Activated naive CD4-positive, alpha-beta T cell treated with Interleukin-2 at 50 U/mL for 16 hours (primary cell): ENCODE results near the gene TMIE.

Experiments used
- DNase-seq: peaks from one replicate; pipeline ENCODE4 v3.0.0-alpha.2; 2020

TMIE gene

DNA sequence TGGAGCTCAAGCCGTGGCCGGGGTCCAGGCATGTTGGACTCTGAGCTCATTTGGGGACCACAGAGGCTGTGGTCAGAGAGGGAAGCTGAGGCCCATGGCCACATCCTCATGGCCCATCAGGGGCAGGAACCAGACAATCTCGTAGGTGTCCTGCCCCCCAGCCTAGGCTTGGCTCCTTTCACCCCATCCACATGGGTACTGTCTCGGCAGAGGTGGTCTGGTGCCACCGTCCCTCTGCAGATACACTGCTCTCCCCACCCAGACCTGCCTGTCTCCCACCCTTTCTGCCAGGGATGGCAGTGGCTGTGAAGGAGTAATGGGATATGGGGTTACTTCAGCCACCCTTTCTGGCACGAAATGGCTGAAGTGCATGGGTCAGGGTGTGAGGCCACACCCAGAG, 8.5 kb downstream of the TMIE start:
- DNase-seq = no peak

DNA sequence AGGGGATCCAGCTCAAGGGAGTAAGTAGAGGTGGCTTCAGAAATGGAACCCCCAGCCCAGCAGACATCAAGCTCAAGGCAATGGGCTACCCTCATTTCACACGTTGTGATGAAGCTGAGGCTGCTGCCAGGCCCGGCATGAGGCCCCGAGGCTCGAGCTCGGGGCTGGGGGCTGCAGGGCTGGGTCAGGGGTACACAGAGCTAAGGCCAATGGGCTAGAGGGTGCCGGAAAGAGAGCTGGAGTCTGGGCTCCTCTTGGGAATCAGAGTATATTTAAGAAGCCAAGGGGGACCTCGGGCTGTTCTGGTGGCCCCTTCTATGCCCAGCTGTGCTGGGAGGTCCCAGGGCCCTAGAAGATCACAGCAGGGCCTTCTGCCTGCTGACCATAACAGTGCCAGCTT, 9.0 kb downstream of the TMIE start:
- DNase-seq = no peak

DNA sequence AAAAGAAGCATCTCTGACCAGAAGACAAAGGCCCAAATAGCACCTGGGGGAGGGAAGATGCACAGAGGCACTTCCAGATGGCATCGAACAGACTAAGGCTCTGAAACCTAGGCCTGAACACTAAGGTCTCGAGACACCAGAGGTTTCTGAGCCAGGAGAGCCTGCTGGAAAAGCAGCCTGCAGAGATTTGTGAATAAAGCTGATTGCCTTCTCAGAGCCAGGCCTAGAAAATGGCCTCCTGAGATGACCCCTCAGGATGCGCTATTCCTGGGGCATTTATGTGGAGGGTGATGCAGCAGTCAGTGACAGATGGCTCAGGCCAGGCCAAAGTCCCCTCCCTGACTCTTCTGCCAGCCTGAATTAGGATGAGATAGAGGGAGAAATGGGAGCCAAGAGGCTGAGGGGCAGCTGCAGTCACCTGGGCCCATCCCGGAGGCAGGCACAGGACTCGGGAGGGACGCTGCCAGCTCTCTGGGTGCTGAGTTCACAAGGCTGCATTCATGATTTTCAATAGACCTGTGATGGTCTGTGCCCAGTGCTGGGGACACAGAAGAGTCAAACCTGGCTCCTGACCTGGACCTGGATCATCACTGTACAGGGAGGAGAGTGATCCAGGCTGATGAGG, 9.6 kb downstream of the TMIE start:
- no peak for DNase-seq

DNA sequence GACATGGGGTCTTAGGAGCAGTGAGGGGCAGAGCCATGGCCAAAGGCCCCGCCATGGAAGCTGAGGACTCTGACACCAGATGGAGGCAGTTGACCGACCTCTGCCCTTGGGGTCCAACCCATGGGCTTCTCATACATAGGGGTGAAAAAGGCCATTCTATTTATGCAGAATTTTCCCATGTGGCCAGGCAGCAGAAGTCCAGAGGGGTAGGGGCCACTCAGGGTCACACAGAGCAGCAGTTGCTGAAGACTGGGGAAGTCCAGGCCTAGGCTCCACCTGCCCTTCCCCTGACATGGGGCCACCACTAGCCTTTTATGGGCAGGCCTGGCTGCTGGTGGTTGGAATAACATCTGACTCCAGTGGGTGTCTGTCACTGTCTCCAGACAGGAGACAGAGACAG, 10.1 kb downstream of the TMIE start:
- no peak for DNase-seq

DNA sequence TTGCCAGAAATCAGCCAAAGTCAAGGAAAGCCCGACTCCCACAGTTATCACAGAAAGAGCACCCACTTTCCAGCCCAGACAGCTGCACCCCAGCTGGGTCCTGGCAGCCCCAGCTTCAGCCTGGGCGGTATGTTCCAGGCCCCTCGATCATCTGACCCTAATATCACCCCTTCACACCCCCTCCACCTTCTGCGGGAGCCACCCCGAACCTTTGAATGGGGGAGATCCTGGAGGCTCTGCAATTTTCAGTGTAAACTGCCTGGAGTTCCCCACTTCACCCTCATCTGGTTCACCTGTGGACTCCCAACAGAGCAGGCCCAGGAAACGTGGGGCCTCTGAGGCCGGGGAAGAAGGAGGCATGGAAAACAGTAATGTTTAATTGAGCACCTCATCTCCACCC, 10.6 kb downstream of the TMIE start:
- no peak for DNase-seq

DNA sequence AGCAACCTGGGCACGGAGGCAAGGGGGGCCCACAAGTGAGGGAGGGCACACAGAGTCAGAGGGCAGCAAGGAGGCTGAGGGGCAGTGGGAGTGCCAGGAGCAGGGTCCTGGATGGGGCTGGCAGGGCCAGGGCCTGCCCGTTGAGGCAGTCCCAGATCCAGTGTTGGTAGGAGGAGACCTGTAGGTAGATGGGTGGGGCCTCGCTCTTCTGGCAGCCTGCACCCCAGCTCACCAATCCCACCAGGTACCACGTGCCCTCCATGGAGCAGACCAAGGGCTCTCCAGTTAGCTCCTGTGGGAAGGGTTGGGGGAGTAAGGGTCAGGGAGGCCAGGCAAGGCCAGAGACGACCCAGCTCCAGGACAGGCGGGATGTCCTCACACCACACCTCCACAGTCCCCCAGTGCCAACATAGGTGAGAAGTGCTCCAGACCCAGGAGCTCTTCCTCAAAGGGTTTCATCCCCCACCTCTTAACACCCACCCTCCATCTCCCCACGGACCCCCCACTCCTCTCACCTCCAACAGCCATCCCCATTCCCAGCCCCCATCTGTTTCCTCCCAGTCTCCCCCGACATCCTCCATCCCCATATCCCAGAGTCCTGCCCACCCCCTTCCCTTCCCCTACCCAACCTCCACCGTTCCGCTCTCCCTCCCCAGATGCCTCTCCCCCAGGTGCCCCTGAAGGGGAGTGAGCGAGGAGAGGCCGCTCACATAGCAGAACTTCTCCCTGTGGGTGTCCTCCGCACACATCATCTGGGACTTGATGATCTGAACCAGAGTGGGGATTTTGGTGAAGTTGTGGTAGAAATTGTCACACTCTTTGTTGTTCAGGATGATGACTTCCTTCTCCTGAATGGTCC, 11.2 kb downstream of the TMIE start:
- no peak for DNase-seq

DNA sequence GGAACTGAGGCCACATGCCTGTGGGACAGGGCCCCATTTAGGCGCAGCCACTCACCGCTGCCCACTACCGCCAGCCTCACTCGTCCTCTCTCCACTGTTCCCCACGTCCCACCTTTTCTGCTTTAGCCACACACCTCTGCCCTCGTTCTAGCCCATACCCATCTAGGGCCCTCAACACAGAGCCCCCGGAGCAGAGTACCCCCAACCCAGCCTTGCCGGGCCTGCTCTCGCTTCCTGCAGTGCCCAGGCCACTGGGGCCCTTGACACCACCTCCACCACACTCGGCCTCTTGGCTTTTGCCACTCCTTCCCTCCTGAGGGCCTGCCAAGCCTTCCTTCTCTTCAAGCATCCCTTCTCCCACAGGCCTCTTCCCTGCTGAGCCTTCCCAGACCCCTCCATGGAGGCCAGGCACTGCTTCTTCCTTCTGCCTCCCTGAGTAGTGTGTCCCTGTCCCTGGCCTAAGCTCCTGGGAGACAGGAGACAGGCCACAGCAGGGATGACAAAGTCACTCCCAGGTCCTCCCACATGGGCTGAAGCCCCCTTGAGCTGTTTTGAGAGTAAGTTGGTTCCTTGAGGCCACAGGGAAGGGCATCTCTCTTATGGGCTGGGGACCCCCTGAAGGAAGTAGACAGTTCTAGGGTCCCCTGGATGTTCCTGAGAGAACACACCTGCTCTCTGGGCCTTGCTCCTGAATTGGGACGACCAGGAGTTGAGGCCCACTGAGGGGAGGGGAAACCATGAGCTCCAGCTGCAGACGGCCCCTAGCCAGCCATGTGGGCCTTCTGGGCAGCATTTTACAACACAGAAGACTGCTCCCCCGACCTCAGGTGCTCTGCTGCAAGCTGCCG, 12.1 kb downstream of the TMIE start:
- no peak for DNase-seq

DNA sequence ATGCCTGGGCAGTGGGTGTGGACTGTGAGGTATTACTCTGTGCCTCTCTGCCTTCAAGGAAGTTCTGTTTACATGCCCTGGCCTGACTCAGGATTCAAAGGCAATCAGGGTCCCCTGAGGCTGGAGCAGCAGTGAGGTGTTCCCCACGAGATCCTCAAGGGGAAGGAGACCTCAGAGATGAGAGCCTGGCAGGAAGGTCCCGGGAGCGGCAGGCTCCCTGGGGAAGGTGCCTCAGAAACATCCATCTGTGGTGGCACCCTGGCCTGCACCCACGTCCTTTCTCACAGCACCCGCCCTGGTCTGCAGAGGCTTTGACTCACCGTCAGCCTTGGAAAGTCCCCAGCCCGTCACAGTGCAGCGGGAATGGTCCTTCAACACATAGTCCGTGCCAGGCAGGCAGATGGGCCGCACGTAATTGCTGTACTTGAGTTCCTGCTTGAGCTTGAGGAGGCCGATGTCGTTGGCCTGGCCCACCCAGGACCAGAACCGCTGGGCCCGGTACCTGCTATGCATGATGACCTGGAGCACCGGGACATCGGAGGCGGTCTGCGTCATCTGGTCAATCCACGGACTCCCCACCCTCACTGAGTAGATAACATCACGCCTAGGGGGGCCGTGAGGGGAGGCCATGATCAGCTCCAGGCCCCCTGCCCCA, 12.8 kb downstream of the TMIE start:
- DNase-seq = peak; percentile 28

DNA sequence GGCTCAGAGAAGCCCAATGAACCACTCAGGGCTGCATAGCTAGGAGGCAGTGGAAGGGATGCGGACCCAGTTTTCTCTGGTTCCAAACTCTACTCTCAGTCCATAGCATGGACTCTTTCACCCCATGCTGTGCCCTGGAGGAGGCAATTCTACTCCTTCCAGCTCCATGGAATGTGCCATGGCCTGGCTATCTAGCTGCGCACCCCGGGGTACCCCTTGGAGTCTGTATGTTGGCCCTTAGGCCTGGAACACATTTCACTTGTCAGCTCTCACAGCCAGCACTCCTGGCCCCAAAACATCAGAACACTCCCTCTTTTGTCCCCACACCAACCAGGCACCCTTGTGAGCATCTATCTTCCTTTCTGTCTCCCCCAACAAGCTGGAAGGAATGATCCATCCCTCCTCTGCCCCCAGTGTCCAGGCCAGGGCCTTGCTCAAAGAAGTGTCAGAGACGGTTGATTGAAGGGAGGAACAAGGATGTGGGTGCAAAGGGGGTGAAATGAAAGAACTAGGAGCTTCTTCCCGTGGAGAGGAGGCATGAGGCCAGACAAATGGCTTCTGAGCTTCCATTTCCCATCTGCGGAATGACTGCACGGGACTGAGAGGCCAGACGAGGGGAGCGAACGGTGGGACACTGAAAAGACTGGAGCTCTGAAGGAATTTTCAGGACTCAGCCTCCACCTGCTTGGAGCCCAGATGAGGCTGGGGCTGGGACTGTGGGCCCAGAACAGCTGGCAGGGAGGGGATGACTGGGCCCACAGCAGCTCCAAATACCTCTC, 13.7 kb downstream of the TMIE start:
- DNase-seq = no peak

DNA sequence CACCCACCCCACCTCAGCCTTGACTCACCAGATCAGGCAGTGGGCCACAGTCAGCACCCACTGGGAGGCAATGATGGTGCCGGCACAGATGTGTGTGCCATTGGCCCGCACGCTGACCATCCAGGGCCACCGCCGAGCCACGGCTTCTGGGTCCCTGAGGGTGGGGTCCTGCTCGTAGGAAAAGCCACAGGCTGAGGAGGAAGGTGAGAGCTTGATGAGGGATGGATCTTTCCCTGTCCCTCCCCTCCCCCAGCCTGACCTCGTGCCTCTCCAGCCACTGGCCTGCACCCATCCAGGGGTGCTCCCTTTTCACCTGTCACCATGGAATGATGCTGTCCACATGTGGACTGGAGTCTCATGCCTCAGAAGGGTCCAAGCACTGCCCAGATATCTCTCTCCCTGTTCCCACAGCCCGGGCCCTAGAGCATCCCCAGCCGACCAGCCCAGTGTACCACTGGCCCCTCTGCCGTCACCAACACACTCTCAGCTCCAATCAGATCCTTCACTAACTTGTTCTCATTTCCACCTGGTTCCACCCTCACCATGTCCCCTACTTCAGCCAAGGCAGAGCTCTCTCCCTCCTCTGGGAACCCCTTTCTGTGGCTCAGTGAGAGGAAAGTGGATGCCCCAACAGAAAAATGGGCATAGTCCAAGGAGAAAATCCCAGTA, 14.4 kb downstream of the TMIE start:
- DNase-seq = no peak

DNA sequence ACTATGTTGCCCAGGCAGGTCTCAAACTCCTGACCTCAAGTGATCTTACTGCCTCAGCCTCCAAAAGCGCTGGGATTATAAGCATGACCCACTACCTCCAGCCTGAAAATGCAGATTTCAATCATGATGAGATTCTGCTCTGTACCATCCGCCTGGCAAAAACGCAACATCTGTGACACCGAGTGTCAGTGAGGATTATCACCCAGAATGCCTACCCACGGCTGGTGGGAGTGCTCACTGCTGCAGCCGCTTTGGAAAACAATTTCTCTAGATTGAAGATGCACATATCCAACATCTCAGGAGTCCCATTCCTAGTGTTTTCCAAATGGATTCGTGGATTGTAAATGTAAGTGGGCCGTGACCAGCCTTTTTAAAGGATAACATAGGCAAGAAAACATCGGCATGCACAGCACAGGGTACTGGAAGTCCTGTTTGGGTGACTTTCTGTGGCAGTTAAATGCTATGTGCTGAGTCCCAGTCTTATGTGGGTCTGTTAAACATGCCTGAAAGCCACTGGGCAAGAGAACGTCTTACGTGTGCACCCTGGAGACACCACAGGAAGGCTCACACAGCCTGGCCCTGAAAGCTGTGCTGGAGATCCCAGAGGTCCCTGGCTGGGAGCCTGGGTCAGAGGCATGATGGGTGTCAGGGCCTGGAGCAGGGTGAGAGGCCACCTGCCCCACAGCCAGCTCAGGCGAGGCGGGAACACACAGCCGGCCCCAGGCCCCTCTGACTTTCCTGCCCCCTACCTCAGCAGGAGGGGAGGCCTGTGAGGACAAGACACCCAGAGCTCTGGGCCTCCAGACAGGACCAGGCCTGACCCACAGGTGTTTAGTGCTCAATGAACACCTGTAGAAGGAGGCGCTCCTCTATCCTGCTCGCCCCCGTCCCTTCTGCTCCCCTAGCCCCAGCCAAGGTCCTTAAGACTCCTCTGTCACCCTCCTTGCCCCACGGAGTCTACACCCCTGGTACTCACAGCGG, 15.6 kb downstream of the TMIE start:
- DNase-seq = no peak

DNA sequence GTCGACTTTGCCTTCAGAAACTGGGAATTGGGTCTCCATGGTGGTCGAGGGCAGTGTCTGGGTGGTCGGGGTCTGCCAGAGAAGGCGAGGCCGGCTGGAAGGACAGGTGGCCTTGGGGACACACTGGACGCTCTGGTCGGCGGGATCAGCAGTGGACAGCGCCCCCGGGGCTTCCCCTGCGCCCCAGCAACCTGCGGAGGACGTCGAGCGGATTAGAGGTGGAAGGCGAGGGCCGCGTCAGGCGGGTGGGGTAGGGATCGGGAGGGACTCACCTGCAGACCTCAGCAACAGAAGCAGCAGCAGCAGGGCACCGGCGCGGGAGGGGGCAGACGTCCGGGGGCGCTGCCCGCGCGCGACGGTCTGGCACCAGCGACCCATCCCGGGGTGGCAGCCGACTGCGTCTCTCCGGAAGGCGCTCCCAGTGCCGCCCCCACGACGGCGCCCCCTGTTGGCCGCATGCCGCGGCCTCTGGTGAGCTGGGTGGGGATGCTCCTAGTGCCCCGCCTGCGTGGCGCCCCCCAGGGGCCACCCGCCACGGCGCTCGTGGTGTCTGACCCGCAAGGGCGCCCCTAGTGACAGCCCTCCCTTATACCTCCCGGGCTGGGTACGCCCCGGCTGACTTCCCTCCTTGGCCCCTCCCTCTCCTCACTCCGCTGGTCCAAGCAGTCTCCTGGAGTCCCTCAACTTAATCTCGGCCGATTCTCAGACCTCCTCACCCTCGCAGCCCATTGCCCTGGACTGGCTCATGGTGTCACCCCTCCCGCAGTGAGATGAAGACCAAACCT, 16.4 kb downstream of the TMIE start, which contains the start of gene PRSS50:
Gene PRSS50, minus strand, starts transcription at position 423 of the 785 bp plus-strand sequence. Its CDS starts 45 bp downstream, at position 378.
- DNase-seq = no peak

DNA sequence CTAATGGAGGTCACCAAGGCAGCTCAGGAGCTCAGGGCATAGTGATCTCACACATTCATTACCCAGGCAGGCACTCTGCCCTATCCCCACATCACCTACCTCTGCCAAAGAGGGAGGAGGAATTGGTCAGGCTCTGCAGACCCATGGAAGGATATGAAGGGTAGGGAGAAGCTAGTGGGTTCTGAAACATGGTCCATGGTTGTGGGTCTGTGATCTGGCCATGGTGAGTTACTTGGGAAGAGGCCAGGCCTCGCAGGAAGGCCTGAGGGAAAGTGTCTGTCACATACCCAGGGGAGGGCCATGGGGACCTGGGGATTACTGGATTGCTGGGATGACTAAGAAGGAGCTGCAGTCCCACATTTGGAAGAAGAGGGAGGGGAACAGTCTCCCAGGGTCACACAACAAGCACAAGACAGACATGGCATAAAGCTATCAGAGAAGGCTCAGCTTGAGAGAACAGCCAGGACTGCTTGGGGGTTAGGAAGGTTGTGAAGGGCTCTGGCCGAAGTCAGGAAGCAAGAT, 17.9 kb downstream of the TMIE start:
- DNase-seq = no peak

DNA sequence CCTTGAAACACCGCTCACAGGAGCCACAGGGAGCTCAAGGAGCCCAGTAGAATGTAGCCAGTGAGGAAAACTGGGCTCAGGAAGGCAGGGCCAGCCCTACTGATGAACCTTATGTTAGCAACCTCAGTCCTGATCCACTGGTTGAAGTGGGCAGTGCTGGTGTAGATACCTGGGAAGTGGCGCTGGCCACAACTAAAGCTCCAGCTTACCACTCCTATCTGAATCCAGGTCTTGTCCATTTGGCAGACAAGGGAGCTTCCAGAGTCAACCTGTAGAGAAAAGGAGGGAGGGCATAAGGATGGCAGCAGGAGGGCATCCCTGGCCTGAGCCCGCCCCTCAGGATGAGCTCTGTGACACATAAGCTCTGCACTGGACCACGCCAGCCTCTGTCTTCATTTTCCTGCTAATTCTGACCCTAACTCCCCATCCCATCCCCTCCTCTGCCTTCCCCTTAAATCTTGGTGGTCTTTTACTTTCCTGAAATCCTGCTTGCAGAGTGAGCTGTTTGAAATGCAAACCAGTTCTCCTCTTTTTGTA, 18.6 kb downstream of the TMIE start:
- no peak for DNase-seq

DNA sequence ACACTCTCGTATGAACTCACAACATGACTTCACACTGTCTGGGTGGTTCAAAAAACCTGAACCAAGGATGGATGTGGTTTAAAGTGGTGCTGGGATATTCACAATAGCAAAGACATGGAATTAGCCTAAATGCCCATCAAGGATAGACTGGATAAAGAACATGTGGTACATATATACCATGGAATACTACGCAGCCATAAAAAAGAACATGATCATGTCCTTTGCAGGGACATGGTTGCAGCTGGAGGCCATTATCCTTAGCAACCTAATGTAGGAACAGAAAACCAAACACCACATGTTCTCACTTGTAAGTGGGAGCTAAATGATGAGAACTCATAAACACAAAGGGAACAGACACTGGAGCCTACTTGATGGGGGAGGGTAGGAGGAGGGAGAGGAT, 19.8 kb downstream of the TMIE start:
- DNase-seq = no peak

DNA sequence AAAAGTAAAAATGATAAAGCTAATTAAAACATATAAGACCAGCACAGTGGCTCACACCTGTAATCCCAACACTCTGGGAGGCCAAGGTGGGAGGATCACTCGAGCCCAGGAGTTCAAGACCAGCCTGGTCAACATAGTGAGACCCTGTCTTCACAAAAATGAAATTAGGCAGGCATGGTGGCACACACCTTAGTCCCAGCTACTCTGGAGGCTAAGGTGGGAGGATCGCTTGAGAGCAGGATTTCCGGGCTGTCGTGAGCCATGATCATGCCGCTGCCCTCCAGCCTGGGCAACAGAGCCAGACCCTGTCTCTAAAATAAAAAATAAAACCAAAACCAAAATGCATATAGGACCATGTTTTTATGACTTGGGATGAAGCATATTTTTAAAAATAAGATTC, 21.3 kb downstream of the TMIE start:
- DNase-seq = no peak

DNA sequence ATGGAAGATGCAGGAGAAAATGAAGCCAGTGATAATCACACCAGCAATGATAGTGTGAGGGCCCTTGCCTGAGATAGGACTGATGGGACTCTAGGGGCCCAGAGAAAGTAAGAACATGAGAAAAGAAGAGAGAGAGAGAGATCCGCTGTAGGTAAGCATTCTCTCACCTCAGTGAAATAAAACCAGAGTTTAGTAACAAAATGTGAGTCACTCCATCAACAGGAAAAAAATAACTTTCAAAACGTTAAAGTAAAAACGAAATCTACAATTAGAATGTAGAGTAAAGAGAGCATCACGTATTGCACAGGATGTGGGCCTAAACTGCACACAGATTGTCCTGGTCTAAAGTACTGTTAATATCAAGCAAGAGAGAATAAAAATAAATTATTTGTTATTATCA, 23.2 kb downstream of the TMIE start:
- DNase-seq = no peak

DNA sequence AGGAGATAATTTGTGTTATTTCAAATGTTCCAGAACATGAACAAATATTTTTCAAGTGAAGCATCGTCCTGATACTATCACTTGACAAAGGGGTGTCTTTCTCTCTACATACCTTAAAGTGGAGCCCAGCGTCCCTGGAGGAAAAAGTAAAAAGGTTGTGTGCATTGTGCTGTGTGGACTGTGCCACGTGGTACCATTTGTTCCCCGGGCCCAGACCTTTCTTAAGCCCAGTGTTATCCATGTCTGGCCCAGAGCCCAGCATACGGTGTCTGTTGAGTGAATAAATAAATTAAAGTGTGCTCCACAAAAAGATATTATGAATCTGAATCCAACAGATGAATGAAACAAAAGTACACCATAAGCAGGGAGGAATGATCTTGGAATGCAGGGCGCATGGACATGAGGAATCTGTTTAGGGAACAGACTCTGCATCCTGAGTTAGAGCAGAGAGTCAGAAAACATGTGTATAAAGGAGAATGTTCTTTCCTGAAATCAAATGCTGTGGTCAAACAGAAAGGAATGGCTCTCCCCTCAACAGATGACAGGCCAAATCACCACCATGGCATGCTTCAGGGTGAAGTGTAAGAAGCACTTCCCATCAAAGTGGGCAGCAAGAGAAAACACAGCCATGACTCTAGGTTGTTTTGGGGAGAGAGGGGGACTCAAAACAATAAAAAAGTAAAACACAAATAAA, 24.6 kb downstream of the TMIE start:
- DNase-seq = no peak
